SK-N-SH treated with all-trans-retinoic acid at 6 μM for 48 hours (cell line): Measurements from ENCODE around the gene GABBR2.

Source experiments
- ATAC-seq: fragments of 200-7000 bp; cut with Tn5 transposase; 3 replicates; pipeline ENCODE4 v1.9.1; 2020; ENCODE audit warnings: mild to moderate bottlenecking, moderate library complexity
- ARNTL ChIP-seq: fragments of 450-650 bp; formaldehyde crosslinking; IDR thresholded peaks from 2 replicates; pipeline ENCODE4 v1.5.0; 2020; ENCODE audit warnings: low read depth, mild to moderate bottlenecking, moderate library complexity, borderline replicate concordance
- BACH2 ChIP-seq: fragments of 250-450 bp; sonication (Bioruptor Pico); IDR thresholded peaks from 2 replicates; pipeline ENCODE4 v1.9.0; 2021; ENCODE audit warnings: mild to moderate bottlenecking, borderline replicate concordance
- CSDC2 ChIP-seq: fragments of 250-450 bp; sonication (Bioruptor Pico); IDR thresholded peaks from 2 replicates; pipeline ENCODE4 v1.5.0; 2020; ENCODE audit warnings: mild to moderate bottlenecking, moderate library complexity
- ESRRG ChIP-seq: fragments of 250-450 bp; sonication (Bioruptor Pico); IDR thresholded peaks from 2 replicates; pipeline ENCODE4 v1.6.1; 2021; ENCODE audit warnings: mild to moderate bottlenecking
- GLIS3 ChIP-seq: fragments of 250-450 bp; sonication (Bioruptor Pico); IDR thresholded peaks from 2 replicates; pipeline ENCODE4 v1.5.0; 2020; ENCODE audit warnings: mild to moderate bottlenecking, moderate library complexity
- ISL1 ChIP-seq: fragments of 250-450 bp; sonication (Bioruptor Pico); IDR thresholded peaks from 2 replicates; pipeline ENCODE4 v2.1.2; 2022; ENCODE audit warnings: mild to moderate bottlenecking, moderate library complexity
- OSR1 ChIP-seq: fragments of 250-450 bp; sonication (Bioruptor Pico); IDR thresholded peaks from 2 replicates; pipeline ENCODE4 v1.8.0; 2022; ENCODE audit warnings: moderate library complexity, mild to moderate bottlenecking, inconsistent platforms
- PPARA ChIP-seq: fragments of 250-450 bp; sonication (Bioruptor Pico); IDR thresholded peaks from 2 replicates; pipeline ENCODE4 v1.5.0; 2020; ENCODE audit warnings: mild to moderate bottlenecking, borderline replicate concordance
- SNAI2 ChIP-seq: fragments of 250-450 bp; sonication (Bioruptor Pico); IDR thresholded peaks from 2 replicates; pipeline ENCODE4 v1.5.0; 2020; ENCODE audit warnings: mild to moderate bottlenecking, moderate library complexity
- TOX ChIP-seq: fragments of 250-450 bp; sonication (Bioruptor Pico); IDR thresholded peaks from 2 replicates; pipeline ENCODE4 v1.8.0; 2021; ENCODE audit warnings: mild to moderate bottlenecking, moderate library complexity, borderline replicate concordance
- ZC3H10 ChIP-seq: fragments of 250-450 bp; sonication (Bioruptor Pico); IDR thresholded peaks from 2 replicates; pipeline ENCODE4 v1.5.1; 2021; ENCODE audit warnings: mild to moderate bottlenecking, moderate library complexity
- ZFP3 ChIP-seq: fragments of 250-450 bp; sonication (Bioruptor Pico); IDR thresholded peaks from 2 replicates; pipeline ENCODE4 v1.5.0; 2020; ENCODE audit warnings: mild to moderate bottlenecking, moderate library complexity
- ZFP30 ChIP-seq: fragments of 450-650 bp; formaldehyde crosslinking; IDR thresholded peaks from 2 replicates; pipeline ENCODE4 v1.5.0; 2022; ENCODE audit warnings: mild to moderate bottlenecking, moderate library complexity
- ZNF565 ChIP-seq: fragments of 450-650 bp; formaldehyde crosslinking; conservative IDR thresholded peaks from 2 replicates; pipeline ENCODE4 v1.5.0; 2020; ENCODE audit warnings: low read depth, mild to moderate bottlenecking, moderate library complexity
- ZNF70 ChIP-seq: fragments of 450-650 bp; formaldehyde crosslinking; IDR thresholded peaks from 2 replicates; pipeline ENCODE4 v1.5.0; 2020; ENCODE audit warnings: mild to moderate bottlenecking, moderate library complexity
- ZNF8 ChIP-seq: fragments of 450-650 bp; formaldehyde crosslinking; IDR thresholded peaks from 2 replicates; pipeline ENCODE4 v1.5.0; 2020; ENCODE audit warnings: mild to moderate bottlenecking, moderate library complexity
- TF ChIP-seq, protein P1 (sequence below): fragments of 250-450 bp; sonication (Bioruptor Pico); IDR thresholded peaks from 2 replicates; pipeline ENCODE4 v1.5.1; 2021; ENCODE audit warnings: mild to moderate bottlenecking, moderate library complexity
- TF ChIP-seq, protein P2 (sequence below): fragments of 250-450 bp; sonication (Bioruptor Pico); IDR thresholded peaks from 2 replicates; pipeline ENCODE4 v1.5.0; 2020; ENCODE audit warnings: mild to moderate bottlenecking, moderate library complexity
- TF ChIP-seq, protein P3 (sequence below): fragments of 250-450 bp; sonication (Bioruptor Pico); IDR thresholded peaks from 2 replicates; pipeline ENCODE4 v1.8.0; 2021; ENCODE audit warnings: low read depth, mild to moderate bottlenecking, moderate library complexity, borderline replicate concordance
- TF ChIP-seq, protein P4 (sequence below): fragments of 250-450 bp; sonication (Bioruptor Pico); IDR thresholded peaks from 2 replicates; pipeline ENCODE4 v1.8.0; 2020; ENCODE audit warnings: mild to moderate bottlenecking, moderate library complexity, borderline replicate concordance

Gene GABBR2

DNA sequence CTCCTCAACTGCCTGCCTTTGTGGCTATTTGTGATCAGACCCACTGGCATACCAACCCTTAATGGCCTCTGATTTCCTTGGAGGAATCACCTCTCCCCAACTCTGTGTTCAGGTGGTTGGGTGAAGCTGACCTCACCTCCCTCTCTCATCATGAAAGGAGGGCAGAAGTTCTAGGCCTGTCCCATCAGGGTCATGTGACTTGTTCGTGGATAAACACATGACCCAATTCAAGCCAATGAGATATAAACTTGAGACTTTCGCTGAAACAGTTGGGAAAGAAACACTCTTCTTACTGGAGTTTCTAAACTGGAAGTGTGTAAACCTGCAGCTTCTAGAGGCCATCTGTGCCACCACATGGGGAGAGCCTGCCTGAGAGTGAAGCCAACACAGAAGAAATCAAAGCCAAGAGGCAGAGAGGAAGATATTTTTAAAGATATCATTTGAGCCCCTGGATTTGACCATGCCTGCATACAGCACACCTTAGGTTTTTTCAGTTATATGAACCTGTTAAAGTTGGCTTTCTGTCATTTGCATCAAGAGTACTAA is 5.8 kb downstream of the GABBR2 start:
- ATAC-seq, result no peak
- TF ChIP-seq OSR1 (CRISPR knock-in tag), result no peak

DNA sequence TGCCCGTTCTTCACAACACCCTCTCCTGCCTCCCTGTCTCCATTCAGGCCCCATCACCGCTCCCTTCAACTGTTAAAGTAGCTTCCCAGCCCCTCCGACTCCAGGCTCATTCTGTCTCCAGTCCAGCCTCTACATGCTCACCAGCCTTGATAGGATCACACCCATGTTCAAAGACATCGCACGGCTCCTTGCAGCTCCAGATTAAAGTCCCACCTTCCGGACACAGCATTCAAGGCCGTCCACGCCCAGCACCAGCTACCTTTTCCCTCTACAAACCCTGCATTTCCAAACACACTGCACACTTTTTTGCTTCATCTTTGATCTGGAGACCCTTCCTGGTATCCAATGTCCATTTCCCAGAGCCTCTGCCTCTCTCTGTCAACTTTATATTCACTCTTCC is 6.4 kb downstream of the GABBR2 start:
- no peak for ATAC-seq

DNA sequence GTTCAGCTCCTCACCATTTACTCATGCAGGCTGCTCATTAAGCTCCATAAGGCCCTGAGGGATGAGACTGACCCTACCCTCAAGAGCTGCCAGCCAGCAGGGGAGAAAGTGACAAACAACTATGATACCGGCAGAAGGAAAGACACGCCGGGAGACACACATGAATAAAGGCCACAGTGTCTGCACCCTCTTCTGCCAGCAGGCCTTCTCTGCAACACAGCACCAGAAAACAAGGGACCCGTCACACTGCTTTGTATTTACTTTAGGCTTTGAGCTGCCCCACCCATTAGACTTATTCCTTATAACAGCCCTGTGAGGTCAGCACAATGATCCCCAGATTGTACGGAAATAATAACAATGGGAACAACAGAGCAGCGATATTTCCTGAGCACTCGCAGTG is 7.2 kb downstream of the GABBR2 start:
- TF ChIP-seq ZFP30 (CRISPR knock-in tag) (no peak), ARNTL (no peak), ISL1 (CRISPR knock-in tag) (no peak), PPARA (no peak), SNAI2 (no peak), ZNF70 (CRISPR knock-in tag) (no peak)
- TF ChIP-seq, protein P1, sequence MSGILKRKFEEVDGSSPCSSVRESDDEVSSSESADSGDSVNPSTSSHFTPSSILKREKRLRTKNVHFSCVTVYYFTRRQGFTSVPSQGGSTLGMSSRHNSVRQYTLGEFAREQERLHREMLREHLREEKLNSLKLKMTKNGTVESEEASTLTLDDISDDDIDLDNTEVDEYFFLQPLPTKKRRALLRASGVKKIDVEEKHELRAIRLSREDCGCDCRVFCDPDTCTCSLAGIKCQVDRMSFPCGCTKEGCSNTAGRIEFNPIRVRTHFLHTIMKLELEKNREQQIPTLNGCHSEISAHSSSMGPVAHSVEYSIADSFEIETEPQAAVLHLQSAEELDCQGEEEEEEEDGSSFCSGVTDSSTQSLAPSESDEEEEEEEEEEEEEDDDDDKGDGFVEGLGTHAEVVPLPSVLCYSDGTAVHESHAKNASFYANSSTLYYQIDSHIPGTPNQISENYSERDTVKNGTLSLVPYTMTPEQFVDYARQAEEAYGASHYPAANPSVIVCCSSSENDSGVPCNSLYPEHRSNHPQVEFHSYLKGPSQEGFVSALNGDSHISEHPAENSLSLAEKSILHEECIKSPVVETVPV (CRISPR knock-in tag), result no peak
- TF ChIP-seq, protein P2, sequence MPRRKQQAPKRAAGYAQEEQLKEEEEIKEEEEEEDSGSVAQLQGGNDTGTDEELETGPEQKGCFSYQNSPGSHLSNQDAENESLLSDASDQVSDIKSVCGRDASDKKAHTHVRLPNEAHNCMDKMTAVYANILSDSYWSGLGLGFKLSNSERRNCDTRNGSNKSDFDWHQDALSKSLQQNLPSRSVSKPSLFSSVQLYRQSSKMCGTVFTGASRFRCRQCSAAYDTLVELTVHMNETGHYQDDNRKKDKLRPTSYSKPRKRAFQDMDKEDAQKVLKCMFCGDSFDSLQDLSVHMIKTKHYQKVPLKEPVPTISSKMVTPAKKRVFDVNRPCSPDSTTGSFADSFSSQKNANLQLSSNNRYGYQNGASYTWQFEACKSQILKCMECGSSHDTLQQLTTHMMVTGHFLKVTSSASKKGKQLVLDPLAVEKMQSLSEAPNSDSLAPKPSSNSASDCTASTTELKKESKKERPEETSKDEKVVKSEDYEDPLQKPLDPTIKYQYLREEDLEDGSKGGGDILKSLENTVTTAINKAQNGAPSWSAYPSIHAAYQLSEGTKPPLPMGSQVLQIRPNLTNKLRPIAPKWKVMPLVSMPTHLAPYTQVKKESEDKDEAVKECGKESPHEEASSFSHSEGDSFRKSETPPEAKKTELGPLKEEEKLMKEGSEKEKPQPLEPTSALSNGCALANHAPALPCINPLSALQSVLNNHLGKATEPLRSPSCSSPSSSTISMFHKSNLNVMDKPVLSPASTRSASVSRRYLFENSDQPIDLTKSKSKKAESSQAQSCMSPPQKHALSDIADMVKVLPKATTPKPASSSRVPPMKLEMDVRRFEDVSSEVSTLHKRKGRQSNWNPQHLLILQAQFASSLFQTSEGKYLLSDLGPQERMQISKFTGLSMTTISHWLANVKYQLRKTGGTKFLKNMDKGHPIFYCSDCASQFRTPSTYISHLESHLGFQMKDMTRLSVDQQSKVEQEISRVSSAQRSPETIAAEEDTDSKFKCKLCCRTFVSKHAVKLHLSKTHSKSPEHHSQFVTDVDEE (CRISPR knock-in tag), result no peak
- ATAC-seq, result no peak

More for the DNA sequence above, 6.4 kb downstream of the GABBR2 start:
- TF ChIP-seq BACH2 (CRISPR knock-in tag), result no peak
- TF ChIP-seq, protein P3, sequence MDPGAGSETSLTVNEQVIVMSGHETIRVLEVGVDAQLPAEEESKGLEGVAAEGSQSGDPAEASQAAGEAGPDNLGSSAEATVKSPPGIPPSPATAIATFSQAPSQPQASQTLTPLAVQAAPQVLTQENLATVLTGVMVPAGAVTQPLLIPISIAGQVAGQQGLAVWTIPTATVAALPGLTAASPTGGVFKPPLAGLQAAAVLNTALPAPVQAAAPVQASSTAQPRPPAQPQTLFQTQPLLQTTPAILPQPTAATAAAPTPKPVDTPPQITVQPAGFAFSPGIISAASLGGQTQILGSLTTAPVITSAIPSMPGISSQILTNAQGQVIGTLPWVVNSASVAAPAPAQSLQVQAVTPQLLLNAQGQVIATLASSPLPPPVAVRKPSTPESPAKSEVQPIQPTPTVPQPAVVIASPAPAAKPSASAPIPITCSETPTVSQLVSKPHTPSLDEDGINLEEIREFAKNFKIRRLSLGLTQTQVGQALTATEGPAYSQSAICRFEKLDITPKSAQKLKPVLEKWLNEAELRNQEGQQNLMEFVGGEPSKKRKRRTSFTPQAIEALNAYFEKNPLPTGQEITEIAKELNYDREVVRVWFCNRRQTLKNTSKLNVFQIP (CRISPR knock-in tag), result no peak
- no peak for TF ChIP-seq ZNF8 (CRISPR knock-in tag)
- TF ChIP-seq ESRRG (CRISPR knock-in tag), result no peak
- no peak for TF ChIP-seq ZNF565
- TF ChIP-seq GLIS3 (CRISPR knock-in tag), result no peak
- no peak for TF ChIP-seq ISL1 (CRISPR knock-in tag)
- no peak for TF ChIP-seq ZNF70 (CRISPR knock-in tag)
- no peak for TF ChIP-seq ZC3H10
- no peak for TF ChIP-seq TOX (CRISPR knock-in tag)
- TF ChIP-seq ZFP3 (CRISPR knock-in tag), result no peak
- TF ChIP-seq, protein P4, sequence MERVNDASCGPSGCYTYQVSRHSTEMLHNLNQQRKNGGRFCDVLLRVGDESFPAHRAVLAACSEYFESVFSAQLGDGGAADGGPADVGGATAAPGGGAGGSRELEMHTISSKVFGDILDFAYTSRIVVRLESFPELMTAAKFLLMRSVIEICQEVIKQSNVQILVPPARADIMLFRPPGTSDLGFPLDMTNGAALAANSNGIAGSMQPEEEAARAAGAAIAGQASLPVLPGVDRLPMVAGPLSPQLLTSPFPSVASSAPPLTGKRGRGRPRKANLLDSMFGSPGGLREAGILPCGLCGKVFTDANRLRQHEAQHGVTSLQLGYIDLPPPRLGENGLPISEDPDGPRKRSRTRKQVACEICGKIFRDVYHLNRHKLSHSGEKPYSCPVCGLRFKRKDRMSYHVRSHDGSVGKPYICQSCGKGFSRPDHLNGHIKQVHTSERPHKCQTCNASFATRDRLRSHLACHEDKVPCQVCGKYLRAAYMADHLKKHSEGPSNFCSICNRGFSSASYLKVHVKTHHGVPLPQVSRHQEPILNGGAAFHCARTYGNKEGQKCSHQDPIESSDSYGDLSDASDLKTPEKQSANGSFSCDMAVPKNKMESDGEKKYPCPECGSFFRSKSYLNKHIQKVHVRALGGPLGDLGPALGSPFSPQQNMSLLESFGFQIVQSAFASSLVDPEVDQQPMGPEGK (CRISPR knock-in tag), result no peak
- no peak for TF ChIP-seq PPARA
- TF ChIP-seq, all 23 proteins: peak for 0

DNA sequence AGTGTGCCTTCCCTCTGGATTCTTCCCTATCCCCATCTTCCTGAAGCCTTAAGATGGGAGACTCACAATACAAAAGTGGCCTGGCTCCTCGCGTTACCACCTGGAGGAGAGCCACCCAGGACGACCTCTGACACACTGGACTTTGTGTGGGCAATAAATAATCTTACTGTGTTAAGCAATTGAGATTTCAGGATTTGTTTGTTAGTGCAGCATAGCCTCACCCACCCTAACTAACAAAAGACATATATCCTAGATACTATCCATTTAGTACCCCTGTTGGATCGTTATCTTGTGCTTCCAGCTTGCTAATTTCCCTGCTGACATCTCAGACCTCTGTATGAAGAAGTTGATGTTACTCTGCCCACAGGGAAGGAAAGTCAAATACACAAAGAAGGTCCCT is 7.9 kb downstream of the GABBR2 start:
- no peak for ATAC-seq
- TF ChIP-seq PPARA (no peak), OSR1 (CRISPR knock-in tag) (no peak), ZNF565 (no peak), BACH2 (CRISPR knock-in tag) (no peak), CSDC2 (CRISPR knock-in tag) (no peak), SNAI2 (no peak), ESRRG (CRISPR knock-in tag) (no peak), ZNF8 (CRISPR knock-in tag) (no peak)
- TF ChIP-seq, protein P2 (CRISPR knock-in tag), result no peak
- TF ChIP-seq, all 23 proteins: peak for 0
